22Rv1 (cell line): ENCODE measurements around the gene ATP6V0E2.

ENCODE experiments used
- H3K27ac ChIP-seq: fragments of 450-650 bp; 2 replicates; pipeline ENCODE4 v1.5.1; 2017
- CTCF ChIP-seq: fragments of 450-650 bp; IDR thresholded peaks from 2 replicates; pipeline ENCODE4 v1.5.1; 2017; ENCODE audit warnings: mild to moderate bottlenecking
- ZFX ChIP-seq: fragments of 450-650 bp; IDR thresholded peaks from 2 replicates; pipeline ENCODE4 v1.6.1; 2017; ENCODE audit warnings: antibody characterized with exemption, borderline replicate concordance

Gene ATP6V0E2

GRCh38 chr7:149845257-149845980 is 28.4 kb upstream of the ATP6V0E2 start:
- no peak overlapping the region for H3K27ac ChIP-seq
- TF ChIP-seq ZFX: no peak
- no peak for TF ChIP-seq CTCF

GRCh38 chr7:149846021-149846420 is 27.7 kb upstream of the ATP6V0E2 start:
- TF ChIP-seq CTCF: no peak
- TF ChIP-seq ZFX: no peak
- no peak overlapping the region for H3K27ac ChIP-seq

GRCh38 chr7:149846436-149847046 is 27.2 kb upstream of the ATP6V0E2 start:
- TF ChIP-seq CTCF: no peak
- no peak for TF ChIP-seq ZFX
- no peak overlapping the region for H3K27ac ChIP-seq

GRCh38 chr7:149849174-149849573 is 24.6 kb upstream of the ATP6V0E2 start:
- H3K27ac ChIP-seq: no peak overlapping the region
- no peak for TF ChIP-seq ZFX
- 0 out of 2 replicates have a peak, but pooled peaks have one; percentile 6 for TF ChIP-seq CTCF

GRCh38 chr7:149850007-149850594 is 23.7 kb upstream of the ATP6V0E2 start:
- H3K27ac ChIP-seq: no peak overlapping the region
- TF ChIP-seq ZFX (no peak), CTCF (no peak)

- TF ChIP-seq CTCF (no peak), ZFX (no peak)
- no peak overlapping the region for H3K27ac ChIP-seq
Measured at GRCh38 chr7:149850716-149851115, 23.1 kb upstream of the ATP6V0E2 start.

GRCh38 chr7:149851449-149851848 is 22.3 kb upstream of the ATP6V0E2 start:
- H3K27ac ChIP-seq: no peak overlapping the region
- no peak for TF ChIP-seq CTCF
- no peak for TF ChIP-seq ZFX
